Measurements from ENCODE around the gene TTC38. TPM values are rescaled to one million over a fixed set of nuclear protein-coding genes. Genes with fewer than 3 reads are reported as not detected.

TTC38 gene
- total RNA-seq, 2 donors from 2014 or later: 22.6 to 41.7 TPM

DNA sequence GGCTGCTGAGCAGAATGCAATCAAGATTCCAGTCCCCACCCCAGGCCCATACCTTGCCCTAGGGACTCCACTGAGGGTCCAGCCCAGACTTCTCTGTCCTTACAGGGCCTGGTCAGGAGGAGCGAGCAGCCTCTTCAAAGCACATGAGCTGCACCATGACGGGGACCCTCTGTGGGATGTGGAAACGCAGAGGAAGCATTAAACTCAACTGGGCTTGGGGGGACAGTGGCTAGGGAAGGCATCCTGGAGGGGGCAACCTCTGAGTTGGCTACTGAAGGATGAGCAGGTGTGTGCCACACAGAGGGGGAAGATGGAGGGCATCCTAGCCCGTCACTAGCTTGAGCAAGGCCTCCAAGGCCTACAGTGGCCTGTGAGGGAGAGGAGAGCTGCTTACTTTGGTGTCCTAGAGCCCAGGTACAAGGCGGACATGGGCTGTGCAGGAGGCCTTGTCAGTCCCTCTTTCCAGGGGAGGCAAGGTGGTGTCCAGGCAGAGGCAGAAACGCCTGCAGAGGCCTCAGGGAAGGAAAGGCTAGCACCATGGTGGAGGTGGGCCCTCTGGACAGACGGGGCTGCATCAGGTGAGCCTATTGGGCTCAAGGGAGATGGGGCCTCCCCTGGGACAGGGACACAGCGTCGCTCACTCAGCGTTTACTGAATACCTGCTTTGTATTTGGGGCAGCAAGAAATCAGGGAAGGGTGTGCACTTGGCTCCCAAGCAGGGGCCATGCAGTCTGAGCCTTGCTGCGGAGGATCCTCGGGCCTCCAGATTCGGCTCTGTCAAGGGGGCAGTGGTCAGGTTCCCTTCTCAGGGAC lies 14.3 kb downstream of the TTC38 start:
- Histone ChIP-seq H3K36me3 (peaks cover 96% of the 10 kb centered on the region), H3K9me3 (no peaks in the 10 kb centered on the region), H3K4me3 (no peak overlapping the region), H3K27ac (no peak overlapping the region), H3K27me3 (no peaks in the 10 kb centered on the region), H3K4me1 (peaks cover 0 to 9% of the 10 kb centered on the region in 2 donors)
- no peak for DNase-seq (ENCODE audit: low spot score)
- TF ChIP-seq, protein P1, sequence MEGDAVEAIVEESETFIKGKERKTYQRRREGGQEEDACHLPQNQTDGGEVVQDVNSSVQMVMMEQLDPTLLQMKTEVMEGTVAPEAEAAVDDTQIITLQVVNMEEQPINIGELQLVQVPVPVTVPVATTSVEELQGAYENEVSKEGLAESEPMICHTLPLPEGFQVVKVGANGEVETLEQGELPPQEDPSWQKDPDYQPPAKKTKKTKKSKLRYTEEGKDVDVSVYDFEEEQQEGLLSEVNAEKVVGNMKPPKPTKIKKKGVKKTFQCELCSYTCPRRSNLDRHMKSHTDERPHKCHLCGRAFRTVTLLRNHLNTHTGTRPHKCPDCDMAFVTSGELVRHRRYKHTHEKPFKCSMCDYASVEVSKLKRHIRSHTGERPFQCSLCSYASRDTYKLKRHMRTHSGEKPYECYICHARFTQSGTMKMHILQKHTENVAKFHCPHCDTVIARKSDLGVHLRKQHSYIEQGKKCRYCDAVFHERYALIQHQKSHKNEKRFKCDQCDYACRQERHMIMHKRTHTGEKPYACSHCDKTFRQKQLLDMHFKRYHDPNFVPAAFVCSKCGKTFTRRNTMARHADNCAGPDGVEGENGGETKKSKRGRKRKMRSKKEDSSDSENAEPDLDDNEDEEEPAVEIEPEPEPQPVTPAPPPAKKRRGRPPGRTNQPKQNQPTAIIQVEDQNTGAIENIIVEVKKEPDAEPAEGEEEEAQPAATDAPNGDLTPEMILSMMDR (IDR thresholded peaks at IDR 0.05): no peak

DNA sequence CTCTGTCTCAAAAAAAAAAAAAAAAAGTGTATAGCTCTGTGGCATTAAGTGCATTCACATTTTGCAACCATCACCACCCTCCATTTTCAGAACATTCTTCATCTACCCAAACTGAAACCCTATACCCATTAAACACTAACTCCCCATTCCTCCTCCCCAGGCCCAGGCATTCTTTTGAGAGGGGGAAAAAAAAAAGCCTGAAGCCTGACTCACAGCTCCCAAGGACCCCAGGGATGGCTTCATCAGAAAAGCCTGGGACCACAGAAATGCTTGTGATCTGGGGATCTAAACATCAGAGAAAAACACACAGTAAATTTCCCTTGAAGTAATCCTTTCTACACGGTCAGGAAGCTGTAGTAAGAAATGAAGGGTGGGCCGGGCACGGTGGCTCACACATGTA lies 18.2 kb downstream of the TTC38 start:
- no peak for DNase-seq (ENCODE audit: low spot score)
- H3K4me3 ChIP-seq: no peak overlapping the region
- no peaks in the 10 kb centered on the region for H3K9me3 ChIP-seq
- H3K27ac ChIP-seq: no peak overlapping the region
- H3K27me3 ChIP-seq: no peaks in the 10 kb centered on the region
- TF ChIP-seq, protein P1 (IDR thresholded peaks at IDR 0.05): no peak
- H3K4me1 ChIP-seq: peaks cover 0 to 31% of the 10 kb centered on the region in 2 donors
- peaks cover 68% of the 10 kb centered on the region for H3K36me3 ChIP-seq

DNA sequence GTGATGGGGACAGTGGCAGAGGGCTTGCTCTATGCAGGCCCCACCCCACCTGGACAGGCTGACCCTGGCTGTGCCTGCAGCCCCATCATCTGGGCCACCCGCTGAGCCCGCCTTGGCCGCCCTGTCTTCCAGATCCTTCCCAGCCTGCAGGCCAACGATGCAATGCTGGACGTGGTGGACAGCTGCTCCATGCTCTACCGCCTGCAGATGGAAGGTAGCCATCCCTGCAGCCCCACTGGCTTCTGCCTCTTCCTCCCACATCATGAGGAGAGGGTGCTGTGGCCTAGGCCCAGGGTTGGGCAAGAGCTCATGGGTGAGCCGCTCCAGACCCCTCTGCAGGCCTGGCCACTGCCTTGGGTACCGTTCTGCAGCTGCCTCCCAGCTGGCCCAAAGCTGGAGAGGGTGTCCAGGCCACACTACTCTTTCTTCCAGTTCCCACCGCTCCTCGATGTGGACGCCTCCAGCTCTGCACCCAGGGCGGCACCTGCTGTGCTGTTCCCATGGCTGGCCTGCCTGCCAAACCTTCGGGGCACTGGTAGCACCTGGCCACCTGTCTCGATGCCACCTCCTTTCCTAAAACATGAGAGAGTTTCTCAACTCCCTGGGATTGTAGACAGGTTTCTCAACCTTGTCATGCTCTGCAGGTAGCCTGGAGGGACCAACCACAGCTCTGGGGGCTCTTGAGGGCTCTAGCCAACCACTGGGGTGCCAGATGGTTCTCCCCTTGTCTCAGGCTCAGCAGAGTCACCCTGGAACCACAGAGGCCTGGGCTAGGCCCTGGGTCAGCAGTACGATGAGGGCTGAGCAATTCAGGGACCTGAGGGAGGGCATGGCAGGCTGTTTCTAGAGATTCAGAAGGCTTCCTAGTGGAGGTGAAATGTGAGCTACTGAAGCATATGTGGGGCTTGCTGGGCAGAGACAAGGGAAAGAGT lies 19.4 kb downstream of the TTC38 start:
- TF ChIP-seq, protein P1 (IDR thresholded peaks at IDR 0.05): no peak
- Histone ChIP-seq H3K4me3 (peak overlapping the region in 1 of 2 donors; percentile 25), H3K9me3 (no peaks in the 10 kb centered on the region), H3K27ac (peak overlapping the region; percentile 77 to 84), H3K36me3 (peaks cover 60% of the 10 kb centered on the region), H3K27me3 (no peaks in the 10 kb centered on the region), H3K4me1 (peaks cover 0 to 36% of the 10 kb centered on the region in 2 donors)
- no peak for DNase-seq (ENCODE audit: low spot score)

DNA sequence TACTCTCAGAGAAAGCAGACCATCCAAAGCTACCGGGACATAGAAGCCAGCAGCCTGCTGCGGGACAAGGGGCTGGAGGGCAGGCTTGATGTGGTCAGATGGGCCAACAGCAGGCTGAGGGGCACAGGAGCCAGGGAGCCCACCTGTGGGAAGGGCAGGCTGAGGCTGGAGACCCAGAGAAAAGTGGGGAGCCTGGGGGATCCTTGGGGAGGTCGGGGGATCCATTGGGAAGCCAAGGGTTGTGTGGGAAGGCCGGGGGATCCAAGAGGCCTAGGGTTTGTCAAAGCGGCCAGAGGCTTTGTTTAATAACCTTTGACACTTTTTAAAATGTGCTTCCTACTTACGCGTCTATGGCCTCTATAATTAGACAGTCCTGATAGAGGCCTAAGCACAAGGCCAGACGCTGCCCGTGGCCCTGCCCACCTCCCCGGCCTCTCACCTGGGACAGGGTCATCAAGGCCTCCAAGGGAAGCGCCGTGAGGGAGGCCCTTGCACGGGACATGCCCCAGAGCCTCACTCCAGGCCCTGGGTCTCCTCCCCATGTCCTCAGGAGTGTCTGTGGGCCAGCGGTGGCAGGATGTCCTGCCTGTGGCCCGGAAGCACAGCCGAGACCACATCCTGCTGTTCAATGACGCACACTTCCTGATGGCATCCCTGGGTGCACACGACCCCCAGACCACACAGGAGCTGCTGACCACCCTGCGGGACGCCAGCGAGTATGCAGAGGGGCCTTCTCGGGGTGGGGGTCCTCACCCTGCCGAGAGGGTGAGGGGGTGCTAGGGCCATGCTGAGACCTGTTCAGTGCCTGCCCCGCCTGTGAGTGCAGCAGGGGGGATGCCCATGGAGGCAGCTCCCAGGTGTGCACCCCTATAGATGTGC lies 20.3 kb downstream of the TTC38 start:
- Histone ChIP-seq H3K27ac (peak overlapping the region; percentile 77 to 84), H3K27me3 (no peaks in the 10 kb centered on the region), H3K4me3 (peak overlapping the region in 1 of 2 donors; percentile 25), H3K4me1 (peaks cover 0 to 36% of the 10 kb centered on the region in 2 donors), H3K36me3 (peaks cover 60% of the 10 kb centered on the region), H3K9me3 (no peaks in the 10 kb centered on the region)
- no peak for DNase-seq (ENCODE audit: low spot score)
- TF ChIP-seq, protein P1 (IDR thresholded peaks at IDR 0.05): no peak

DNA sequence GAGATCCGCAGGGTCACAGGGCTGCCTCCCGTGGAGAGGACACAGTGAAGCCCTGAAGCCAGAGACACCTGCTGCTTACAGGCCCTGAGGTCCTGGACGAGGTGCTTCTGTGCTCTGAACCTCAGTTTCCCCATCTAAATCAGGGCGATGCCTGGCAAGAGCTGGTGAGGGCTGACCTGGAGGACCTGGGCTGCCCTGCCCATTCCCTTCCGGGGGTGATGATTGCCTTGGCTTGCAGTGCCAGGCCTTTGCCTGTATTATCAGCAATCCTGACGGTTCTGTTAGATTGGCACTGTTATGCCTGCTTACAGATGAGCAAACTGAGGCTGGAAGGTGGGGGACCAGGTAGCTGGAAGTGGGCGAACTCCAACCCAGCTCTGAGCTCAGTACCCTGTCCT lies 21.0 kb downstream of the TTC38 start:
- Histone ChIP-seq H3K4me1 (peaks cover 0 to 36% of the 10 kb centered on the region in 2 donors), H3K36me3 (peaks cover 61% of the 10 kb centered on the region), H3K27ac (peak overlapping the region; percentile 77 to 84), H3K4me3 (no peak overlapping the region), H3K9me3 (no peaks in the 10 kb centered on the region), H3K27me3 (no peaks in the 10 kb centered on the region)
- TF ChIP-seq, protein P1 (IDR thresholded peaks at IDR 0.05): no peak
- DNase-seq (ENCODE audit: low spot score): no peak

Measured in right atrium auricular region (tissue), 2 donors.